NCI-H510A treated with DMSO at 0.1 percent for 48 hours (cell line): ENCODE results near the gene SLC25A51.

Experiments used
- DNase-seq: peaks from one replicate; lab custom pipeline; 2025; lab: John Stamatoyannopoulos, UW

SLC25A51 gene

GRCh38 chr9:37937366-37937765, 33.4 kb upstream of the SLC25A51 start:
- no peak for DNase-seq

GRCh38 chr9:37936965-37937364, 33.0 kb upstream of the SLC25A51 start:
- DNase-seq, result no peak

- no peak for DNase-seq
Measured at GRCh38 chr9:37936376-37936775, 32.4 kb upstream of the SLC25A51 start.

GRCh38 chr9:37935096-37935495, 31.2 kb upstream of the SLC25A51 start:
- no peak for DNase-seq

GRCh38 chr9:37931592-37931991, 27.7 kb upstream of the SLC25A51 start:
- no peak for DNase-seq

- DNase-seq, result no peak
Measured at GRCh38 chr9:37929441-37929895, 25.5 kb upstream of the SLC25A51 start.

GRCh38 chr9:37928552-37929430, 24.9 kb upstream of the SLC25A51 start:
- DNase-seq, result no peak

GRCh38 chr9:37927601-37928551, 23.9 kb upstream of the SLC25A51 start:
- DNase-seq, result no peak

- DNase-seq, result no peak
Measured at GRCh38 chr9:37927132-37927531, 23.2 kb upstream of the SLC25A51 start.

GRCh38 chr9:37926737-37927118, 22.8 kb upstream of the SLC25A51 start:
- DNase-seq, result no peak

GRCh38 chr9:37925786-37926736, 22.1 kb upstream of the SLC25A51 start:
- DNase-seq, result no peak

- DNase-seq, result no peak
Measured at GRCh38 chr9:37925006-37925405, 21.1 kb upstream of the SLC25A51 start.

GRCh38 chr9:37924538-37924937, 20.6 kb upstream of the SLC25A51 start:
- no peak for DNase-seq

GRCh38 chr9:37923796-37924427, 20.0 kb upstream of the SLC25A51 start:
- no peak for DNase-seq

- no peak for DNase-seq
Measured at GRCh38 chr9:37923118-37923795, 19.3 kb upstream of the SLC25A51 start.

GRCh38 chr9:37922363-37923117, 18.6 kb upstream of the SLC25A51 start:
- DNase-seq, result no peak

GRCh38 chr9:37921546-37922300, 17.8 kb upstream of the SLC25A51 start:
- no peak for DNase-seq

GRCh38 chr9:37921168-37921510, 17.2 kb upstream of the SLC25A51 start:
- DNase-seq, result no peak
